Stimulated activated CD4-positive, alpha-beta T cell treated with anti-CD3 and anti-CD28 coated beads, Interleukin-15, amount 100 ng/mL, for 48 hours (primary cell): ENCODE results near the gene EML3.
"Not testable (repeated sequence)": the region's sequence is repeated elsewhere in the genome, so short reads cannot be mapped to it uniquely, and the experiment has no call there.

Experiments used
- DNase-seq, 2 donors: peaks; one replicate each; pipeline ENCODE4 v3.0.0-alpha.2; 2020; ENCODE audit warnings: low read depth in 2 of 2

The EML3 gene

GRCh38 chr11:62616957-62617356 lies 4.4 kb upstream of the EML3 start:
- not testable (repeated sequence) for DNase-seq

GRCh38 chr11:62615521-62615920 lies 2.9 kb upstream of the EML3 start:
- DNase-seq: no peak

GRCh38 chr11:62614275-62614674 lies 1.7 kb upstream of the EML3 start:
- no peak for DNase-seq

DNA sequence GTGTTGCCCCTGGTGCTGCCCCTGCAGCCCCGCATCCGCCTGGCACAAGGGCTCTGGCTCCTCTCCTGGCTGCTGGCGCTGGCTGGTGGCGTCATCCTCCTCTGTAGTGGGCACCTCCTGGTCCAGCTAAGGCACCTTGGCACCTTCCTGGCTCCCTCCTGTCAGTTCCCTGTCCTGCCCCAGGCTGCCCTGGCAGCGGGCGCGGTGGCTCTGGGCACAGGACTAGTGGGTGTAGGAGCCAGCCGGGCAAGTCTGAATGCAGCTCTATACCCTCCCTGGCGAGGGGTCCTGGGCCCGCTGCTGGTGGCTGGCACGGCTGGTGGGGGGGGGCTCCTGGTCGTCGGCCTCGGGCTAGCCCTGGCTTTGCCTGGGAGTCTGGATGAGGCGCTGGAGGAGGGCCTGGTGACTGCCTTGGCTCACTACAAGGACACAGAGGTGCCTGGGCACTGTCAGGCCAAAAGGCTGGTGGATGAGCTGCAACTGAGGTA lies 760 bp upstream of the EML3 start:
- DNase-seq: no peak

GRCh38 chr11:62611705-62612365 lies 740 bp downstream of the EML3 start:
- DNase-seq: no peak

DNA sequence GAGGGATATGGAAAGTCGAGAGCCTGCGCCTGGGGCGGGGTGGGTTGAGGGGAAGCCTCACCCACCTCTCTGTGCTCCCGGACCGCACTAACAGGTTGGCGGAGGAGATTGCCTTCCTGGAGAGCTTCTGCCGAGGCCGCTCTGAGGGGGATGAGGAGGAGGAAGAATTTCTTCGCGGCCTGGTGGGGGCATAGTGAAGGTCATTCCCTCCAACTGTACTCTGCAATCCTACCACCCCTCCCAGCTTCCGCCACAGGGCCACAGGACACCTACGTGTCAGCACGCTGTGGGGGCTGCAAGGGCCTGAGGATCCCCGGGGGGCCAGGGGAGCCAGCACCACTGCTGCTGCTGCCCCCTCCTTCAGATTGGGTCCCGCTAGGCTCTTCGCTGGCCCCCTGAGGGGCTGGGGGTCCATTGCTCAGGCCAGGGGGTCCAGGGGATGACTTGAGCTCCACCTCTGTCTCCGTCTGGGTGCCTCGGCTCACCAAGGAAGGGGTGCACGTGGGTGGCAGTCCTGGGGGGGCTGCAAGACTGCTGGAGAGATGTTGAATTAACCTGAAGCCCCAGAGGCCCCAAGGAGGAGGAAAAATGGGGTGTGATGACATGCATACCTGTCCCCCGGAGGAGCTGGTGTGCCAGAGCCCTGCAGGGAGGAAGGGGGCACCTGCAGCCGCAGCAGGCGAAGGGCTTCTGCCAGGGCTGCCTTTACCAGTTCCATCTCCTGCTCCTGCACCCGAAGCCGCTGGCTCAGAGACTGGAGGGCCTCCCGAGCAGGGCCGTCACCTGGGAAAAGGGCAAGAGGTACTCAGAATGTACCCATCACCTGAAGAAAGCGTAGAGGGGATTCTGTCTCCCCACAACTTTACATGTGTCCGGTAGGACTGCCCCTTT lies 1.5 kb downstream of the EML3 start:
- DNase-seq: no peak

- no peak for DNase-seq
Observed at GRCh38 chr11:62610403-62610802, 2.2 kb downstream of the EML3 start.

DNA sequence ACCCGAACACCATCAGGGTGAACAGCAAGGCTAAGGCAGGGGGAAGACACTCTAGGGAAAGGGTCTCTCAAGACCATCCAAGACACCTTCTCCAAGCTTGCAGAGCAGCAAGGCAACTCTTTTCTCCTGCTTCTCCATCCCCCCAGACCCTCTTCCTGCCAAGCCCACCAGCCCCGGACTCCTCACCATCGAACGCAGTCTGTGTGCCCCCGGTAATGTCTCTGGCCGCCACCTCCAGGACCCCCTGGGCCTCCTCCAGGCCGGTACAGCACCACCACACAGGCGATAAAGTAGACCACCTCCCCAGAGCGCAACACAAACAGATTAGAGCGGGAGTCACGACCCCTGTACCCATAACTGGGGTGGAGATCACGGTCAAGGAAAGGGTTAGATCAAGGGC lies 3.8 kb downstream of the EML3 start:
- DNase-seq: no peak

- DNase-seq: no peak
Observed at GRCh38 chr11:62607714-62608113, 4.9 kb downstream of the EML3 start.

- DNase-seq: no peak
Observed at GRCh38 chr11:62605902-62606301, 6.7 kb downstream of the EML3 start.

DNA sequence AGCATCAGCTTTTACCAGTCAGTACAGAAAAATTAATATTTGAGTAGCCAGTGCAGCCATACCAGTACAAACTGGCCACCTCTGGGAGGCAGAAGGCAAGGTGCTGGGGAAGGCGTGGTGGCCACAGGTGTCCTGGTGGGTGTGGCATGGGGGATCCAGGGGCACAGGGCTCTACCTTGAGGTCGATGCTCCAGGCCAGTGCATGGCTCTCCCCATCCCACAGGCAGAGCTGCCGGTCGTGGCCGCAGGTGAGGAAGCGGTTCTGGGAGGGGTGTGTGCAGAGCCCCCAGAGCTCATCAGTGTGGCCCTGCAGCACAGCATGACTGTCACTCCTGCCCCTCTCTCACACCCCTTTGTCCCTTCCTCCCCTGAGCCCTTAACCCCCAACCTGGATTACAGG lies 7.1 kb downstream of the EML3 start:
- DNase-seq: no peak

GRCh38 chr11:62604460-62605120 lies 8.0 kb downstream of the EML3 start:
- DNase-seq: no peak

GRCh38 chr11:62603776-62604299 lies 8.7 kb downstream of the EML3 start:
- no peak for DNase-seq

- no peak for DNase-seq
Observed at GRCh38 chr11:62603072-62603408, 9.5 kb downstream of the EML3 start.

GRCh38 chr11:62602141-62603071 lies 10.2 kb downstream of the EML3 start:
- no peak for DNase-seq

GRCh38 chr11:62601372-62602140 lies 11.0 kb downstream of the EML3 start, which contains the start of gene MTA2:
TSS of gene MTA2 (minus strand) at chr11:62601865. CDS start at chr11:62601450, 415 bp downstream.
- peak; percentile 99 to 100 for DNase-seq

DNA sequence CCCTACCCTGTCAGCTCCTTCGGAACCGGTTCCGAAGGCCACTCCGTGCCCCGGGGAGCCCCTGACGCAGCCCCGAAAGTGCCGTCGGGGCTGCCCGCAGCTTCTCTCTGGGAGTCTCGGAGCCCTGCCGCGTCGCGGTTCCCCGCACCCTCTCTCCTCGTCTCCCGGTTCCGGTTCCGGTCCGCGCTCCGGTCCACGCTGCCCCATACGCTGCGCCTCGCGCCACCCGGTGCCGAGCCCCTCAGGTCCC lies 11.5 kb downstream of the EML3 start:
- no peak for DNase-seq

DNA sequence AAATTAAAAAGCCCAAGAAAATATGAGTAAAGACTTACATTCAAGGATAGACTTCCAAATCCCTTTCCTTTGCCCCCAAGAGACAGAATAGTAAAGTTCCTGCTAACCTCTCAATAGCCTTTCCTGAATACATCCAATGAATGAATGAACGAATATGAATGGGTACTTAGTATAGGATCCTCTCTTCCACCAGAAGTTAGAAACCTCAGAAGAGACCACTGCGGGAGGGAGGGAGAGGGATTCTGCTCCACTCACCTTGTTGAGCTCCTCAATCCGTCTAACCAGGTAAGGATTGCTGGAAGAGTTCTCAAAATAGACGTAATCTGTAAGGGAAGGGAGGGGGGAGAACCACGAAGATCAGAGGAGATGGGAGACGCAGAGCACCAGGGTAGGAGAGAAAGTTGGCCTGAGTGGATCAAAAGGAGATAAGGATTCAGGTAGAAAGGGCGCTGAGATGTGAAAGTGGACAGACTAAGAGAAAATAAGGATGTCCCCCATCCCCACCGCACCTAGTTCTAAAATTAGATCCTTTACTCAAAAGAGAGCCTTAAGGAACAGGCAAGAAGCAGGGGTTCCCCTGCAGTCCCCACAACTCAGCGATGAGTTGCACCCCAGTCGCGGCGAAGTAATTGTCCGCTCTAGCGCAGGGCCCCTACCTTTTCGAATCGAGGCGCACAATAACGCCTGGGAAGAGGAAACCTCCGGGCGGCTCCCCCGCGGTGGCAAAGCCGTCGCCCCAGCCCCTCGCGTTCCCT lies 12.0 kb downstream of the EML3 start:
- DNase-seq: no peak

DNA sequence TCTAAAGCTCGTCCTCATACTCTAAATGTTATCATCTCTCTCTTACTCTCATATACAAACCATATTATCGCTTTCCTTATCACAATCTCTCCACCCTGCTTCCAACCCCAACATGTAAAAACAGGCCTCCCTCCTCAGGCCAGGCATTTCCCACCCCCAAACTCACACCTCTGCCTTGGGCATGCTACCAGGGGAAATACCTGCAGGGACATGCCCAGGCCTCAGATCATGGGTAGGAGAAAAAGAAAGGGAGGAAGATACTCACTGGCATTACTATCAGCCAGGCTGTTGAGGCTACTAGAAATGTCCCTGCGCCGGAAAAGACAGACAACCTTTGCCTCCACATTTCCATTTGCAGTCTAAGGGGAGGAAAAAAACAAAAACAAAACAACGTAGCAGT lies 12.7 kb downstream of the EML3 start:
- no peak for DNase-seq
